Measurements from ENCODE around the gene GOLGA8F. TPM values are rescaled to one million over a fixed set of nuclear protein-coding genes. Genes with fewer than 3 reads are reported as not detected.
"Not testable (repeated sequence)": the region's sequence is repeated elsewhere in the genome, so short reads cannot be mapped to it uniquely, and the experiment has no call there.

Gene GOLGA8F
- total RNA-seq: not detected

GRCh38 chr15:28378364-28378763 lies at the start of gene GOLGA8F:
Gene GOLGA8F (plus strand): TSS chr15:28378664. CDS start chr15:28378762, 98 bp downstream.
- no CpG with 5 or more reads among the region's 8 CpGs for WGBS, 2 donors
- intact Hi-C loops (cut with DNase I; ENCODE audit: low total_unique reads); H3K4me3 ChIP-seq (ENCODE audit: low read depth, poor library complexity, severe bottlenecking); DNase-seq (ENCODE audit: low spot score in 2 of 2): not testable (repeated sequence)

- WGBS, 2 donors: no CpG with 5 or more reads among the region's 7 CpGs
- DNase-seq (ENCODE audit: low spot score in 2 of 2); intact Hi-C loops (cut with DNase I; ENCODE audit: low total_unique reads); H3K4me3 ChIP-seq (ENCODE audit: low read depth, poor library complexity, severe bottlenecking): not testable (repeated sequence)
Measured at GRCh38 chr15:28357984-28358383, 20.5 kb upstream of the GOLGA8F start, which contains the start of gene GOLGA6L24. Gene GOLGA6L24 (minus strand): TSS chr15:28358084. CDS start chr15:28358023, 61 bp downstream.

- intact Hi-C loops (cut with DNase I; ENCODE audit: low total_unique reads); H3K4me3 ChIP-seq (ENCODE audit: low read depth, poor library complexity, severe bottlenecking); DNase-seq (ENCODE audit: low spot score in 2 of 2): not testable (repeated sequence)
- 95% methylated on average over 17 of the region's 17 CpGs; no CpG with 5 or more reads in 1 of the 2 donors for WGBS, 2 donors
Measured at GRCh38 chr15:28365502-28365901, 13.0 kb upstream of the GOLGA8F start.

- intact Hi-C loops (cut with DNase I; ENCODE audit: low total_unique reads); H3K4me3 ChIP-seq (ENCODE audit: low read depth, poor library complexity, severe bottlenecking); DNase-seq (ENCODE audit: low spot score in 2 of 2): not testable (repeated sequence)
- WGBS, 2 donors: 67 to 70% methylated on average over 3 of the region's 3 CpGs
Measured at GRCh38 chr15:28380053-28380452, 1.6 kb downstream of the GOLGA8F start.

GRCh38 chr15:28396022-28396421 lies 17.6 kb downstream of the GOLGA8F start:
- 100% methylated on average over 1 of the region's 11 CpGs; no CpG with 5 or more reads in 1 of the 2 donors for WGBS, 2 donors
- H3K4me3 ChIP-seq (ENCODE audit: low read depth, poor library complexity, severe bottlenecking); DNase-seq (ENCODE audit: low spot score in 2 of 2); intact Hi-C loops (cut with DNase I; ENCODE audit: low total_unique reads): not testable (repeated sequence)

GRCh38 chr15:28402774-28403435 lies 24.4 kb downstream of the GOLGA8F start:
- no CpG with 5 or more reads among the region's 64 CpGs for WGBS, 2 donors
- intact Hi-C loops (cut with DNase I; ENCODE audit: low total_unique reads); DNase-seq (ENCODE audit: low spot score in 2 of 2); H3K4me3 ChIP-seq (ENCODE audit: low read depth, poor library complexity, severe bottlenecking): not testable (repeated sequence)

- H3K4me3 ChIP-seq (ENCODE audit: low read depth, poor library complexity, severe bottlenecking); DNase-seq (ENCODE audit: low spot score in 2 of 2); intact Hi-C loops (cut with DNase I; ENCODE audit: low total_unique reads): not testable (repeated sequence)
- WGBS, 2 donors: 88 to 90% methylated on average over 2 of the region's 3 CpGs
Measured at GRCh38 chr15:28420470-28420869, 42.0 kb downstream of the GOLGA8F start.

GRCh38 chr15:28435594-28435993 lies 57.1 kb downstream of the GOLGA8F start:
- H3K4me3 ChIP-seq (ENCODE audit: low read depth, poor library complexity, severe bottlenecking); DNase-seq (ENCODE audit: low spot score in 2 of 2); intact Hi-C loops (cut with DNase I; ENCODE audit: low total_unique reads): not testable (repeated sequence)
- no CpG with 5 or more reads among the region's 3 CpGs for WGBS, 2 donors

Small RNA genes within 50 kb of the gene (microRNA-seq; reads per million reads assigned to microRNA genes)
- gene MIR4509-2 (ENCODE audit: borderline number of aligned reads in 1 of 2, borderline replicate concordance in 2 of 2): 0 reads per million in 2 donors

Other genes with a start within 250 kb of the GOLGA8F start
- 10 to 100 TPM; 33.3 to 57.0 (median 48.4) TPM for gene HERC2, start 56.5 kb upstream of the GOLGA8F start, total RNA-seq
- not detected for gene GOLGA6L24, start 20.6 kb upstream of the GOLGA8F start, total RNA-seq
- under 1 TPM in 1 of 4 donors, not detected in 3; 0.10 TPM for gene GOLGA8G, start 154.3 kb downstream of the GOLGA8F start, total RNA-seq
- gene GOLGA6L25, start 174.9 kb downstream of the GOLGA8F start, total RNA-seq: not detected

Data from lower leg skin (tissue), 4 donors.